ENCODE results near the gene ASGR2.
"Not testable (repeated sequence)": the region's sequence is repeated elsewhere in the genome, so short reads cannot be mapped to it uniquely, and the experiment has no call there.

The ASGR2 gene

GRCh38 chr17:7123844-7124243 lies 9.2 kb upstream of the ASGR2 start:
- no peak overlapping the region for H3K4me3 ChIP-seq (ENCODE audit: low read depth, low read length)
- no peak for TF ChIP-seq CTCF (IDR thresholded peaks at IDR 0.05; ENCODE audit: control insufficient read depth, extremely low read depth, insufficient read depth)
- DNase-seq (ENCODE audit: low read depth): no peak

- H3K4me3 ChIP-seq (ENCODE audit: low read depth, low read length): no peak overlapping the region
- TF ChIP-seq CTCF (IDR thresholded peaks at IDR 0.05; ENCODE audit: control insufficient read depth, extremely low read depth, insufficient read depth): no peak
- DNase-seq (ENCODE audit: low read depth): no peak
These were observed 7.8 kb upstream of the ASGR2 start for GRCh38 chr17:7122381-7122780.

GRCh38 chr17:7120635-7121034 lies 6.0 kb upstream of the ASGR2 start:
- not testable (repeated sequence) for DNase-seq (ENCODE audit: low read depth); H3K4me3 ChIP-seq (ENCODE audit: low read depth, low read length)

GRCh38 chr17:7120123-7120522 lies 5.5 kb upstream of the ASGR2 start:
- DNase-seq (ENCODE audit: low read depth): no peak
- H3K4me3 ChIP-seq (ENCODE audit: low read depth, low read length): no peak overlapping the region
- TF ChIP-seq CTCF (IDR thresholded peaks at IDR 0.05; ENCODE audit: control insufficient read depth, extremely low read depth, insufficient read depth): no peak

- DNase-seq (ENCODE audit: low read depth): no peak
- TF ChIP-seq CTCF (IDR thresholded peaks at IDR 0.05; ENCODE audit: control insufficient read depth, extremely low read depth, insufficient read depth): no peak
- no peak overlapping the region for H3K4me3 ChIP-seq (ENCODE audit: low read depth, low read length)
These were observed 4.7 kb upstream of the ASGR2 start for GRCh38 chr17:7119314-7119713.

- no peak for TF ChIP-seq CTCF (IDR thresholded peaks at IDR 0.05; ENCODE audit: control insufficient read depth, extremely low read depth, insufficient read depth)
- no peak for DNase-seq (ENCODE audit: low read depth)
- H3K4me3 ChIP-seq (ENCODE audit: low read depth, low read length): no peak overlapping the region
These were observed 423 bp upstream of the ASGR2 start for GRCh38 chr17:7114875-7115614.

GRCh38 chr17:7113273-7114071 lies 1.1 kb downstream of the ASGR2 start:
- TF ChIP-seq CTCF (IDR thresholded peaks at IDR 0.05; ENCODE audit: control insufficient read depth, extremely low read depth, insufficient read depth): no peak
- no peak for DNase-seq (ENCODE audit: low read depth)
- no peak overlapping the region for H3K4me3 ChIP-seq (ENCODE audit: low read depth, low read length)

Measured in LNCaP clone FGC (cell line).